Measurements from ENCODE around the gene TTC33. TPM values are rescaled to one million over a fixed set of nuclear protein-coding genes. Genes with fewer than 3 reads are reported as not detected.

TTC33 gene
- total RNA-seq, 4 donors from 2014 or later, result 18.8 to 123 (median 39.7) TPM

GRCh38 chr5:40679913-40680681 is 75.7 kb downstream of the TTC33 start, which contains the start of gene PTGER4:
Gene PTGER4 (plus strand): TSS chr5:40679915. CDS start chr5:40680994, 1,079 bp downstream.
- Histone ChIP-seq H3K4me1 (no peaks in the 10 kb centered on the region), H3K9me3 (no peaks in the 10 kb centered on the region), H3K4me3 (peak within 1 kb of the TSS; percentile 65 to 71), H3K36me3 (no peaks in the 10 kb centered on the region), H3K27me3 (no peaks in the 10 kb centered on the region), H3K27ac (peak within 1 kb of the TSS; percentile 83 to 85)
- DNase-seq, result peak in 1 of 2 donors; percentile 27
- intact Hi-C loops (cut with DNase I; ENCODE audit: low total_unique reads), result loop anchor here (10.0 kb wide), 1 partner anchor 1085 kb away; no protein-coding TSS in a partner anchor
- peak; percentile 83 to 95 for TF ChIP-seq POLR2A (IDR thresholded peaks at IDR 0.05)
- peak in 1 of 4 experiments; percentile 24 for TF ChIP-seq CTCF (IDR thresholded peaks at IDR 0.05)

GRCh38 chr5:40679148-40679912 is 76.4 kb downstream of the TTC33 start:
- peak; percentile 86 to 93 for DNase-seq
- peak overlapping the region; percentile 65 to 71 for H3K4me3 ChIP-seq
- H3K27ac ChIP-seq, result peak overlapping the region; percentile 83 to 85
- H3K36me3 ChIP-seq, result no peaks in the 10 kb centered on the region
- no peaks in the 10 kb centered on the region for H3K9me3 ChIP-seq
- H3K4me1 ChIP-seq, result no peaks in the 10 kb centered on the region
- H3K27me3 ChIP-seq, result no peaks in the 10 kb centered on the region
- intact Hi-C loops (cut with DNase I; ENCODE audit: low total_unique reads), result no loop called here
- TF ChIP-seq POLR2A (IDR thresholded peaks at IDR 0.05) (peak in 1 of 2 donors; percentile 14), CTCF (IDR thresholded peaks at IDR 0.05) (no peak)

GRCh38 chr5:40678460-40679147 is 77.2 kb downstream of the TTC33 start:
- peak overlapping the region; percentile 83 to 85 for H3K27ac ChIP-seq
- no peak for DNase-seq
- no peaks in the 10 kb centered on the region for H3K27me3 ChIP-seq
- TF ChIP-seq CTCF (IDR thresholded peaks at IDR 0.05), result no peak
- no peak for TF ChIP-seq POLR2A (IDR thresholded peaks at IDR 0.05)
- peak overlapping the region; percentile 65 to 71 for H3K4me3 ChIP-seq
- no peaks in the 10 kb centered on the region for H3K4me1 ChIP-seq
- H3K9me3 ChIP-seq, result no peaks in the 10 kb centered on the region
- H3K36me3 ChIP-seq, result no peaks in the 10 kb centered on the region
- intact Hi-C loops (cut with DNase I; ENCODE audit: low total_unique reads), result no loop called here

- Histone ChIP-seq H3K36me3 (no peaks in the 10 kb centered on the region), H3K27me3 (no peaks in the 10 kb centered on the region), H3K27ac (peak overlapping the region in 1 of 2 donors; percentile 85), H3K4me1 (no peaks in the 10 kb centered on the region), H3K9me3 (no peaks in the 10 kb centered on the region), H3K4me3 (no peak overlapping the region)
- intact Hi-C loops (cut with DNase I; ENCODE audit: low total_unique reads), result no loop called here
- DNase-seq, result no peak
- TF ChIP-seq CTCF (IDR thresholded peaks at IDR 0.05), result no peak
- no peak for TF ChIP-seq POLR2A (IDR thresholded peaks at IDR 0.05)
Observed at GRCh38 chr5:40678026-40678425, 77.7 kb downstream of the TTC33 start.
